BLaER1 treated with 17β-estradiol and CSF1 and Interleukin-3, amounts not matched to agents 10 nM and 100 nM (cell line): Measurements from ENCODE around the gene TEK.

Source experiments
- H3K27ac ChIP-seq, 11 experiments: shearing (Covaris generic); formaldehyde crosslinking; 2 replicates each; pipeline ENCODE4 v1.8.1; 2022
- H3K27me3 ChIP-seq, 11 experiments: shearing (Covaris generic); formaldehyde crosslinking; 2 replicates each; pipeline ENCODE4 v1.8.1; 2022
- H3K36me3 ChIP-seq, 11 experiments: shearing (Covaris generic); formaldehyde crosslinking; 2 replicates each; pipeline ENCODE4 v1.8.1; 2022
- H3K4me1 ChIP-seq, 10 experiments: shearing (Covaris generic); formaldehyde crosslinking; 2 replicates each; pipeline ENCODE4 v1.8.1; 2022
- H3K4me2 ChIP-seq, 11 experiments: shearing (Covaris generic); formaldehyde crosslinking; 2 replicates each; pipeline ENCODE4 v1.8.1; 2022
- H3K4me3 ChIP-seq, 10 experiments: shearing (Covaris generic); formaldehyde crosslinking; 2 replicates each; pipeline ENCODE4 v1.8.1; 2022
- H3K9ac ChIP-seq, 11 experiments: shearing (Covaris generic); formaldehyde crosslinking; 2 replicates each; pipeline ENCODE4 v1.8.1; 2022
- H3K9me3 ChIP-seq, 11 experiments: shearing (Covaris generic); formaldehyde crosslinking; replicated peaks in 1 of 11; 2 replicates each; pipeline ENCODE4 v1.8.1; 2022
- H4K20me1 ChIP-seq, 11 experiments: shearing (Covaris generic); formaldehyde crosslinking; 2 replicates each; pipeline ENCODE4 v1.8.1; 2022
- Cebpa-rat ChIP-seq, 11 experiments: shearing (Covaris generic); IDR thresholded peaks; 2 replicates each; pipeline ENCODE4 v1.8.1; 2022

The TEK gene

GRCh38 chr9:27117489-27118135 lies 8.6 kb downstream of the TEK start:
- Histone ChIP-seq H3K27ac (no peak overlapping the region), H3K4me3 (no peak overlapping the region), H3K9ac (no peak overlapping the region), H4K20me1 (no peaks in the 10 kb centered on the region), H3K27me3 (no peaks in the 10 kb centered on the region), H3K4me1 (no peaks in the 10 kb centered on the region), H3K4me2 (no peak overlapping the region), H3K9me3 (no peaks in the 10 kb centered on the region), H3K36me3 (no peaks in the 10 kb centered on the region)
- no peak for TF ChIP-seq Cebpa-rat (IDR thresholded peaks at IDR 0.05)

- Histone ChIP-seq H3K4me1 (no peaks in the 10 kb centered on the region), H3K36me3 (no peaks in the 10 kb centered on the region), H3K4me3 (no peak overlapping the region), H3K4me2 (no peak overlapping the region), H3K9ac (no peak overlapping the region), H3K27ac (no peak overlapping the region), H3K27me3 (no peaks in the 10 kb centered on the region), H3K9me3 (no peaks in the 10 kb centered on the region), H4K20me1 (no peaks in the 10 kb centered on the region; a peak in 1 of 22 replicates)
- TF ChIP-seq Cebpa-rat (IDR thresholded peaks at IDR 0.05) = no peak
Observed at GRCh38 chr9:27118916-27119315, 9.9 kb downstream of the TEK start.

GRCh38 chr9:27124151-27124550 lies 15.1 kb downstream of the TEK start:
- H3K4me2 ChIP-seq = no peak overlapping the region
- no peak for TF ChIP-seq Cebpa-rat (IDR thresholded peaks at IDR 0.05)
- no peaks in the 10 kb centered on the region for H3K36me3 ChIP-seq
- peaks cover 0 to 5% (median 0%) of the 10 kb centered on the region in 10 experiments; a peak in 4 of 20 replicates for H3K4me1 ChIP-seq
- no peaks in the 10 kb centered on the region for H3K9me3 ChIP-seq
- no peak overlapping the region for H3K9ac ChIP-seq
- H3K27me3 ChIP-seq = no peaks in the 10 kb centered on the region
- H3K27ac ChIP-seq = no peak overlapping the region
- no peak overlapping the region for H3K4me3 ChIP-seq
- no peaks in the 10 kb centered on the region; a peak in 1 of 22 replicates for H4K20me1 ChIP-seq

GRCh38 chr9:27125030-27125429 lies 16.0 kb downstream of the TEK start:
- Histone ChIP-seq H3K27ac (no peak overlapping the region), H3K9me3 (no peaks in the 10 kb centered on the region), H3K4me2 (no peak overlapping the region), H3K9ac (no peak overlapping the region), H3K4me3 (no peak overlapping the region), H4K20me1 (no peaks in the 10 kb centered on the region; a peak in 1 of 22 replicates), H3K4me1 (peaks cover 0 to 9% (median 0%) of the 10 kb centered on the region in 10 experiments; a peak in 4 of 20 replicates), H3K27me3 (no peaks in the 10 kb centered on the region), H3K36me3 (no peaks in the 10 kb centered on the region)
- no peak for TF ChIP-seq Cebpa-rat (IDR thresholded peaks at IDR 0.05)

- no peak for TF ChIP-seq Cebpa-rat (IDR thresholded peaks at IDR 0.05)
- Histone ChIP-seq H3K27me3 (no peaks in the 10 kb centered on the region), H3K36me3 (no peaks in the 10 kb centered on the region), H3K4me3 (no peak overlapping the region), H4K20me1 (no peaks in the 10 kb centered on the region; a peak in 1 of 22 replicates), H3K27ac (no peak overlapping the region), H3K9me3 (no peaks in the 10 kb centered on the region), H3K9ac (no peak overlapping the region), H3K4me2 (no peak overlapping the region), H3K4me1 (peaks cover 0 to 9% (median 0%) of the 10 kb centered on the region in 10 experiments; a peak in 4 of 20 replicates)
Observed at GRCh38 chr9:27125936-27126335, 16.9 kb downstream of the TEK start.

- no peaks in the 10 kb centered on the region for H3K9me3 ChIP-seq
- TF ChIP-seq Cebpa-rat (IDR thresholded peaks at IDR 0.05) = no peak
- no peak overlapping the region for H3K4me2 ChIP-seq
- H3K9ac ChIP-seq = no peak overlapping the region
- H3K27me3 ChIP-seq = no peaks in the 10 kb centered on the region
- no peak overlapping the region for H3K4me3 ChIP-seq
- H4K20me1 ChIP-seq = no peaks in the 10 kb centered on the region; a peak in 1 of 22 replicates
- no peak overlapping the region for H3K27ac ChIP-seq
- no peaks in the 10 kb centered on the region for H3K36me3 ChIP-seq
- peaks cover 0 to 9% (median 0%) of the 10 kb centered on the region in 10 experiments; a peak in 4 of 20 replicates for H3K4me1 ChIP-seq
Observed at GRCh38 chr9:27126670-27127069, 17.6 kb downstream of the TEK start.

GRCh38 chr9:27129221-27129620 lies 20.2 kb downstream of the TEK start:
- Histone ChIP-seq H3K9ac (no peak overlapping the region), H3K4me1 (peaks cover 0 to 9% (median 0%) of the 10 kb centered on the region in 10 experiments; a peak in 4 of 20 replicates), H3K27ac (no peak overlapping the region), H4K20me1 (no peaks in the 10 kb centered on the region), H3K27me3 (no peaks in the 10 kb centered on the region), H3K4me2 (peak overlapping the region in 3 of 11 experiments; percentile 2 to 55 (median 24); a peak in 3 of 22 replicates), H3K9me3 (no peaks in the 10 kb centered on the region), H3K4me3 (no peak overlapping the region), H3K36me3 (no peaks in the 10 kb centered on the region)
- no peak for TF ChIP-seq Cebpa-rat (IDR thresholded peaks at IDR 0.05)

- Histone ChIP-seq H3K27me3 (no peaks in the 10 kb centered on the region), H3K27ac (no peak overlapping the region), H3K36me3 (no peaks in the 10 kb centered on the region), H3K4me1 (peaks cover 0 to 9% (median 0%) of the 10 kb centered on the region in 10 experiments; a peak in 4 of 20 replicates), H3K9me3 (no peaks in the 10 kb centered on the region), H4K20me1 (no peaks in the 10 kb centered on the region), H3K9ac (no peak overlapping the region), H3K4me3 (no peak overlapping the region), H3K4me2 (no peak overlapping the region)
- TF ChIP-seq Cebpa-rat (IDR thresholded peaks at IDR 0.05) = no peak
Observed at GRCh38 chr9:27131731-27132130, 22.7 kb downstream of the TEK start.

- Histone ChIP-seq H3K27me3 (no peaks in the 10 kb centered on the region), H3K4me1 (peaks cover 0 to 8% (median 0%) of the 10 kb centered on the region in 10 experiments; a peak in 4 of 20 replicates), H3K4me2 (no peak overlapping the region), H3K9ac (no peak overlapping the region), H4K20me1 (no peaks in the 10 kb centered on the region), H3K9me3 (peaks cover 0 to 12% (median 8%) of the 10 kb centered on the region in 11 experiments; a peak in 10 of 22 replicates), H3K27ac (no peak overlapping the region), H3K36me3 (no peaks in the 10 kb centered on the region), H3K4me3 (no peak overlapping the region)
- no peak for TF ChIP-seq Cebpa-rat (IDR thresholded peaks at IDR 0.05)
Observed at GRCh38 chr9:27133817-27134216, 24.8 kb downstream of the TEK start.
